Naive B cell (primary cell): ENCODE results near the gene ZNF343. TPM values are rescaled to one million over a fixed set of nuclear protein-coding genes. Genes with fewer than 3 reads are reported as not detected.
"Not testable (repeated sequence)": the region's sequence is repeated elsewhere in the genome, so short reads cannot be mapped to it uniquely, and the experiment has no call there.

Source experiments
- ATAC-seq, 2 donors: fragments of 150-1000 bp; cut with Tn5 transposase; 2 replicates each; pipeline ENCODE4 v1.10.0; 2021; ENCODE audit warnings: low read depth in 2 of 2, mild to moderate bottlenecking in 2 of 2, moderate library complexity in 2 of 2
- DNase-seq: peaks from one replicate; pipeline ENCODE4 v3.0.0; 2022
- H3K27ac Mint-ChIP-seq, 6 donors: one replicate each; pipeline ENCODE4 v1.8.0; 2020 to 2022; ENCODE audit warnings: mild to moderate bottlenecking in 6 of 6, mixed read lengths in 6 of 6, moderate library complexity in 5 of 6, inconsistent platforms in 2 of 6
- H3K27me3 Mint-ChIP-seq, 3 donors: one replicate each; pipeline ENCODE4 v1.8.0; 2021 to 2022; ENCODE audit warnings: mixed read lengths in 3 of 3, mild to moderate bottlenecking in 1 of 3
- H3K36me3 Mint-ChIP-seq, 2 donors: one replicate each; pipeline ENCODE4 v1.8.0; 2020 to 2022; ENCODE audit warnings: mixed read lengths in 2 of 2, inconsistent platforms in 1 of 2, mild to moderate bottlenecking in 1 of 2
- H3K4me1 Mint-ChIP-seq, 3 donors: one replicate each; pipeline ENCODE4 v1.8.0; 2020 to 2022; ENCODE audit warnings: mixed read lengths in 3 of 3, inconsistent platforms in 1 of 3, mild to moderate bottlenecking in 1 of 3, moderate library complexity in 1 of 3
- H3K4me3 Mint-ChIP-seq, 8 donors: one replicate each; pipeline ENCODE4 v1.8.0; 2020 to 2022; ENCODE audit warnings: mild to moderate bottlenecking in 8 of 8, mixed read lengths in 8 of 8, moderate library complexity in 8 of 8, inconsistent platforms in 2 of 8
- H3K9me3 Mint-ChIP-seq, 7 donors: one replicate each; pipeline ENCODE4 v1.8.0; 2020 to 2022; ENCODE audit warnings: mixed read lengths in 7 of 7, mild to moderate bottlenecking in 5 of 7, inconsistent platforms in 2 of 7, moderate library complexity in 1 of 7
- polyA plus RNA-seq, 6 donors: library from polyadenylated mRNA; unstranded; fragments of 300-500 nt; fragmentation: Illumina TruSeq; gene quantifications; one replicate each; pipeline ENCODE4 v1.2.3, GENCODE V29; 2021; ENCODE audit warnings: low read depth in 6 of 6

Gene ZNF343
- polyA plus RNA-seq, 6 donors from 2014 or later: 4.6 to 13.8 (median 7.3) TPM; not detected in 1

GRCh38 chr20:2528671-2529271, 20.1 kb upstream of the ZNF343 start:
- H3K36me3 Mint-ChIP-seq: no peaks in the 10 kb centered on the region
- DNase-seq: no peak
- H3K27ac Mint-ChIP-seq: no peak overlapping the region
- peaks cover 16 to 26% (median 23%) of the 10 kb centered on the region in 3 donors for H3K4me1 Mint-ChIP-seq
- ATAC-seq: no peak
- peaks cover 5 to 45% (median 14%) of the 10 kb centered on the region in 3 donors for H3K27me3 Mint-ChIP-seq
- H3K4me3 Mint-ChIP-seq: peak overlapping the region in 1 of 8 donors; percentile 84
- no peaks in the 10 kb centered on the region for H3K9me3 Mint-ChIP-seq

GRCh38 chr20:2527762-2528161, 19.0 kb upstream of the ZNF343 start:
- no peaks in the 10 kb centered on the region for H3K9me3 Mint-ChIP-seq
- H3K27me3 Mint-ChIP-seq: peaks cover 4 to 36% (median 5%) of the 10 kb centered on the region in 3 donors
- ATAC-seq (no peak), DNase-seq (no peak)
- H3K4me1 Mint-ChIP-seq: peaks cover 16 to 26% (median 23%) of the 10 kb centered on the region in 3 donors
- no peaks in the 10 kb centered on the region for H3K36me3 Mint-ChIP-seq
- peak overlapping the region in 1 of 8 donors; percentile 84 for H3K4me3 Mint-ChIP-seq
- H3K27ac Mint-ChIP-seq: no peak overlapping the region

GRCh38 chr20:2526218-2526583, 17.5 kb upstream of the ZNF343 start:
- not testable (repeated sequence) for DNase-seq, ATAC-seq, H3K27ac Mint-ChIP-seq, H3K9me3 Mint-ChIP-seq, H3K36me3 Mint-ChIP-seq
- peaks cover 4 to 27% (median 9%) of the 10 kb centered on the region in 3 donors for H3K27me3 Mint-ChIP-seq
- peak overlapping the region in 4 of 8 donors; percentile 29 to 84 (median 37) for H3K4me3 Mint-ChIP-seq
- peaks cover 20 to 29% (median 27%) of the 10 kb centered on the region in 3 donors for H3K4me1 Mint-ChIP-seq

- ATAC-seq (peak; percentile 50 to 59), DNase-seq (peak; percentile 21)
- Mint-ChIP-seq H3K36me3 (no peaks in the 10 kb centered on the region), H3K27me3 (peaks cover 7 to 31% (median 8%) of the 10 kb centered on the region in 3 donors), H3K27ac (peak overlapping the region in 5 of 6 donors; percentile 19 to 90 (median 84)), H3K9me3 (no peaks in the 10 kb centered on the region), H3K4me1 (peaks cover 21 to 24% (median 22%) of the 10 kb centered on the region in 3 donors), H3K4me3 (peak overlapping the region; percentile 90 to 96 (median 92))
Observed at GRCh38 chr20:2524709-2525506, 16.2 kb upstream of the ZNF343 start.

- ATAC-seq: peak; percentile 80 to 82
- Mint-ChIP-seq H3K4me3 (peak overlapping the region; percentile 90 to 96 (median 92)), H3K27me3 (peaks cover 7 to 26% (median 12%) of the 10 kb centered on the region in 3 donors), H3K27ac (peak overlapping the region in 5 of 6 donors; percentile 60 to 90 (median 84)), H3K9me3 (no peaks in the 10 kb centered on the region), H3K4me1 (peaks cover 18 to 21% (median 20%) of the 10 kb centered on the region in 3 donors), H3K36me3 (no peaks in the 10 kb centered on the region)
- DNase-seq: peak; percentile 87
Observed at GRCh38 chr20:2523919-2524708, 15.4 kb upstream of the ZNF343 start.

GRCh38 chr20:2522826-2523429, 14.2 kb upstream of the ZNF343 start:
- ATAC-seq, DNase-seq, H3K9me3 Mint-ChIP-seq, H3K36me3 Mint-ChIP-seq, H3K27ac Mint-ChIP-seq: not testable (repeated sequence)
- peak overlapping the region in 3 of 8 donors; percentile 32 to 81 (median 44) for H3K4me3 Mint-ChIP-seq
- H3K27me3 Mint-ChIP-seq: peaks cover 10 to 29% (median 18%) of the 10 kb centered on the region in 3 donors
- peaks cover 18 to 21% (median 20%) of the 10 kb centered on the region in 3 donors for H3K4me1 Mint-ChIP-seq

- Mint-ChIP-seq H3K9me3 (no peaks in the 10 kb centered on the region), H3K27ac (peak overlapping the region in 1 of 6 donors; percentile 69), H3K4me1 (peaks cover 18 to 21% (median 20%) of the 10 kb centered on the region in 3 donors), H3K36me3 (no peaks in the 10 kb centered on the region), H3K4me3 (peak overlapping the region in 2 of 8 donors; percentile 52 to 61), H3K27me3 (peaks cover 10 to 18% (median 18%) of the 10 kb centered on the region in 3 donors)
- ATAC-seq (no peak), DNase-seq (peak; percentile 39)
Observed at GRCh38 chr20:2521369-2522305, 12.9 kb upstream of the ZNF343 start.

GRCh38 chr20:2520617-2521016, 11.9 kb upstream of the ZNF343 start:
- Mint-ChIP-seq H3K9me3 (no peaks in the 10 kb centered on the region), H3K4me3 (no peak overlapping the region), H3K27me3 (peaks cover 10 to 18% (median 18%) of the 10 kb centered on the region in 3 donors), H3K27ac (no peak overlapping the region), H3K4me1 (peaks cover 18 to 20% (median 20%) of the 10 kb centered on the region in 3 donors), H3K36me3 (no peaks in the 10 kb centered on the region)
- no peak for DNase-seq
- ATAC-seq: no peak

GRCh38 chr20:2519115-2519809, 10.5 kb upstream of the ZNF343 start:
- peaks cover 8 to 13% (median 10%) of the 10 kb centered on the region in 3 donors for H3K4me1 Mint-ChIP-seq
- ATAC-seq: no peak
- no peaks in the 10 kb centered on the region for H3K9me3 Mint-ChIP-seq
- H3K4me3 Mint-ChIP-seq: no peak overlapping the region
- H3K36me3 Mint-ChIP-seq: no peaks in the 10 kb centered on the region
- peaks cover 10 to 18% (median 18%) of the 10 kb centered on the region in 3 donors for H3K27me3 Mint-ChIP-seq
- no peak overlapping the region for H3K27ac Mint-ChIP-seq
- no peak for DNase-seq

- H3K4me1 Mint-ChIP-seq: peaks cover 4 to 9% (median 5%) of the 10 kb centered on the region in 3 donors
- H3K4me3 Mint-ChIP-seq: no peak overlapping the region
- no peaks in the 10 kb centered on the region for H3K36me3 Mint-ChIP-seq
- no peak for DNase-seq
- H3K9me3 Mint-ChIP-seq: no peaks in the 10 kb centered on the region
- peaks cover 10 to 18% (median 18%) of the 10 kb centered on the region in 3 donors for H3K27me3 Mint-ChIP-seq
- no peak overlapping the region for H3K27ac Mint-ChIP-seq
- ATAC-seq: no peak
Observed at GRCh38 chr20:2518558-2518957, 9.8 kb upstream of the ZNF343 start.

- no peak for ATAC-seq
- Mint-ChIP-seq H3K27ac (no peak overlapping the region), H3K36me3 (no peaks in the 10 kb centered on the region), H3K4me3 (no peak overlapping the region), H3K4me1 (peaks cover 4 to 9% (median 5%) of the 10 kb centered on the region in 3 donors), H3K9me3 (no peaks in the 10 kb centered on the region), H3K27me3 (peaks cover 10 to 18% (median 18%) of the 10 kb centered on the region in 3 donors)
- DNase-seq: no peak
Observed at GRCh38 chr20:2518096-2518495, 9.4 kb upstream of the ZNF343 start.
